HepG2 (cell line): ENCODE results near the gene ASL. TPM values are rescaled to one million over a fixed set of nuclear protein-coding genes. Genes with fewer than 3 reads are reported as not detected.

ENCODE experiments used
- DBP ChIP-seq: sonication (generic); formaldehyde crosslinking; IDR thresholded peaks from 2 replicates; pipeline ENCODE4 v1.4.0; 2020; ENCODE audit warnings: missing genetic modification reagents; ENCODE audit errors: not compliant biosample characterization
- DRAP1 ChIP-seq: IDR thresholded peaks from 2 replicates; pipeline ENCODE4 v1.6.1; 2016; ENCODE audit warnings: missing genetic modification reagents, missing compliant biosample characterization
- KAT7 ChIP-seq: IDR thresholded peaks from 2 replicates; pipeline ENCODE4 v1.6.1; 2018; ENCODE audit warnings: borderline replicate concordance, missing compliant biosample characterization
- KDM5B ChIP-seq: sonication (generic); formaldehyde crosslinking; IDR thresholded peaks from 2 replicates; pipeline ENCODE4 v1.4.0; 2020; ENCODE audit warnings: missing genetic modification reagents, mild to moderate bottlenecking, borderline replicate concordance
- MAF1 ChIP-seq: sonication (generic); formaldehyde crosslinking; IDR thresholded peaks from 2 replicates; pipeline ENCODE4 v1.5.0; 2020; ENCODE audit warnings: missing genetic modification reagents, borderline replicate concordance
- MYC ChIP-seq: sonication (generic); formaldehyde crosslinking; IDR thresholded peaks from 2 replicates; pipeline ENCODE4 v1.9.0; 2021; ENCODE audit warnings: missing genetic modification reagents, borderline replicate concordance
- NAIF1 ChIP-seq: sonication (generic); formaldehyde crosslinking; IDR thresholded peaks from 2 replicates; pipeline ENCODE4 v1.5.0; 2020; ENCODE audit warnings: mild to moderate bottlenecking, missing genetic modification reagents, borderline replicate concordance
- NFAT5 ChIP-seq: sonication (generic); formaldehyde crosslinking; IDR thresholded peaks from 2 replicates; pipeline ENCODE4 v1.4.0; 2020; ENCODE audit warnings: missing genetic modification reagents
- PITX1 ChIP-seq: sonication (generic); formaldehyde crosslinking; IDR thresholded peaks from 2 replicates; pipeline ENCODE4 v1.5.1; 2020; ENCODE audit warnings: mild to moderate bottlenecking, missing genetic modification reagents
- SOX6 ChIP-seq, 2 experiments: fragments of 450-650 bp in 1 of 2; sonication (generic) in 1 of 2; formaldehyde crosslinking in 1 of 2; IDR thresholded peaks; 2 replicates each; pipeline versions ENCODE4 v1.4.0 to v1.6.1; 2017 to 2020; ENCODE audit warnings: antibody characterized with exemption in 1 of 2, mild to moderate bottlenecking in 1 of 2, missing genetic modification reagents in 1 of 2
- TRIM24 ChIP-seq: sonication (generic); formaldehyde crosslinking; IDR thresholded peaks from 2 replicates; pipeline ENCODE4 v1.8.0; 2022; ENCODE audit warnings: mild to moderate bottlenecking, missing genetic modification reagents
- ZNF136 ChIP-seq: sonication (generic); formaldehyde crosslinking; IDR thresholded peaks from 2 replicates; pipeline ENCODE4 v1.8.1; 2022; ENCODE audit warnings: low read depth, mild to moderate bottlenecking, moderate library complexity, missing genetic modification reagents
- ZNF18 ChIP-seq: sonication (generic); formaldehyde crosslinking; IDR thresholded peaks from 2 replicates; pipeline ENCODE4 v1.8.0; 2022; ENCODE audit warnings: mild to moderate bottlenecking, missing genetic modification reagents; ENCODE audit not compliant: insufficient replicate concordance
- ZNF224 ChIP-seq: sonication (generic); formaldehyde crosslinking; IDR thresholded peaks from 2 replicates; pipeline ENCODE4 v1.5.0; 2020; ENCODE audit warnings: mild to moderate bottlenecking, missing genetic modification reagents
- ZNF552 ChIP-seq: sonication (generic); formaldehyde crosslinking; IDR thresholded peaks from 2 replicates; pipeline ENCODE4 v1.9.0; 2022; ENCODE audit warnings: missing genetic modification reagents, mild to moderate bottlenecking, borderline replicate concordance
- polyA plus RNA-seq, 8 experiments: library from polyadenylated mRNA; depleted of rRNA in 3 of 8; stranded (reverse) in 7 of 8; unstranded in 1 of 8; fragments of >200 nt; fragmentation: Illumina TruSeq in 4 of 8; extraction: Trizol in 4 of 8; gene quantifications; 2 replicates each; pipeline versions ENCODE4 v1.2.1 to v1.2.3, GENCODE V29; 2011 to 2016; ENCODE audit warnings: low read depth in 4 of 8, missing spikeins in 1 of 8, mixed read lengths in 1 of 8; ENCODE audit not compliant: insufficient read depth in 1 of 8
- total RNA-seq, 5 experiments: library from RNA; depleted of rRNA; stranded (reverse); fragments of >200 nt; fragmentation: Illumina TruSeq; extraction: Trizol; gene quantifications; 2 replicates each; pipeline ENCODE4 v1.2.3, GENCODE V29; 2016; ENCODE audit warnings: low read depth in 1 of 5

Gene ASL
- total and polyA plus RNA-seq, 2 of the 13 experiments (the other 11 are each of a cell fraction or from before 2014, with no cell fraction given) = 71.4 to 96.5 TPM

GRCh38 chr7:66075590-66076461 is at the start of gene ASL (continued):
- TF ChIP-seq NAIF1 (no peak), DBP (peak; percentile 72), TRIM24 (CRISPR knock-in tag) (no peak), PITX1 (CRISPR knock-in tag) (peak; percentile 15; the same call in 1 of the 2 replicates), KDM5B (peak; percentile 75; the same call in 1 of the 2 replicates), NFAT5 (no peak), DRAP1 (CRISPR knock-in tag) (peak; percentile 99), ZNF136 (CRISPR knock-in tag) (peak; percentile 73; the same call in 1 of the 2 replicates), SOX6 (IDR thresholded peaks at IDR 0.05) (no peak), SOX6 (CRISPR knock-in tag; IDR thresholded peaks at IDR 0.05) (no peak; the same call in 1 of the 2 replicates), MYC (CRISPR knock-in tag) (peak; percentile 79), ZNF552 (CRISPR knock-in tag) (peak; percentile 71; the same call in 1 of the 2 replicates), MAF1 (CRISPR knock-in tag) (0 out of 2 replicates have a peak, but pooled peaks have one; percentile 66), KAT7 (CRISPR knock-in tag) (peak; percentile 90; the same call in 1 of the 2 replicates), ZNF18 (CRISPR knock-in tag) (peak; percentile 79), ZNF224 (CRISPR knock-in tag) (0 out of 2 replicates have a peak, but pooled peaks have one; percentile 61)
